ENCODE measurements around the gene SERPINH1. TPM values are rescaled to one million over a fixed set of nuclear protein-coding genes. Genes with fewer than 3 reads are reported as not detected.
A peak's percentile ranks its signal among the peaks of the same experiment; 100 is the strongest.

SERPINH1 gene
- total and polyA plus RNA-seq, 12 donors, result 93.6 to 529 (median 167) TPM

DNA sequence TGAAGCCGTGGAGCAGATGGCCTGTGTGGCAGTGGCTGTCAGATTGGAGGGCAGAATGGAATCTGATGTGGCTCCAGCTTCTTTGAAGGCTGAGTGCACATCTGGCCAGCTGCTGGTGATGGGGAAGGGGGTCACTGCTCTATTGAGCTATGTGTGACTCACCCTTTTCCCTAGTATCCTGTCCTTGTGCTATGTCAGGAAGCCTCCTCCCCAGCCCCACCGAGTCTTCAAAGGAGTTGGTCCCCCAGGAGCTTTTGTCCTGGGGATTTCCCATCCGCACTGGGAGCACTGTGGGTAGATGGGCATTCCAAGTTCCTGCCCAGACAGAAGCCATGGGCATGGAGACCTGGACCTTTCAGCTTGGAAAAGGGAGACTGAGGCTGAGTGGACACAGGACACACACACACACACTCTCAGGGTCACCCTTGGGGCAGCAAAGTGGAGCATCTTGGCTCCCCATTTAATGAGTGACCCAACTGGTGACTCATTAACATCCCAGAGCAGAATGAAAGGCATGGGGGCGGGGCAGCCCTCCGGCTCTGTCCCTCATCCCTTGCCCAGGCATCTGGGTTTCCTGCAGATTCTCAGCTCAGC lies 3.3 kb downstream of the SERPINH1 start:
- Histone ChIP-seq H3K4me3 (peak overlapping the region in 1 of 4 donors; percentile 83), H3K4me1 (replicated peaks in 1 of 2) (peaks cover 40 to 50% of the 10 kb centered on the region in 2 donors), H3K27me3 (no peaks in the 10 kb centered on the region), H3K36me3 (replicated peaks in 1 of 2) (peaks cover 0 to 43% of the 10 kb centered on the region in 2 donors), H3K27ac (peak overlapping the region in 4 of 5 donors; percentile 96 to 100 (median 99)), H3K9me3 (replicated peaks in 1 of 3) (no peaks in the 10 kb centered on the region)
- no peak for TF ChIP-seq POLR2A (IDR thresholded peaks at IDR 0.05)
- TF ChIP-seq, protein P1, sequence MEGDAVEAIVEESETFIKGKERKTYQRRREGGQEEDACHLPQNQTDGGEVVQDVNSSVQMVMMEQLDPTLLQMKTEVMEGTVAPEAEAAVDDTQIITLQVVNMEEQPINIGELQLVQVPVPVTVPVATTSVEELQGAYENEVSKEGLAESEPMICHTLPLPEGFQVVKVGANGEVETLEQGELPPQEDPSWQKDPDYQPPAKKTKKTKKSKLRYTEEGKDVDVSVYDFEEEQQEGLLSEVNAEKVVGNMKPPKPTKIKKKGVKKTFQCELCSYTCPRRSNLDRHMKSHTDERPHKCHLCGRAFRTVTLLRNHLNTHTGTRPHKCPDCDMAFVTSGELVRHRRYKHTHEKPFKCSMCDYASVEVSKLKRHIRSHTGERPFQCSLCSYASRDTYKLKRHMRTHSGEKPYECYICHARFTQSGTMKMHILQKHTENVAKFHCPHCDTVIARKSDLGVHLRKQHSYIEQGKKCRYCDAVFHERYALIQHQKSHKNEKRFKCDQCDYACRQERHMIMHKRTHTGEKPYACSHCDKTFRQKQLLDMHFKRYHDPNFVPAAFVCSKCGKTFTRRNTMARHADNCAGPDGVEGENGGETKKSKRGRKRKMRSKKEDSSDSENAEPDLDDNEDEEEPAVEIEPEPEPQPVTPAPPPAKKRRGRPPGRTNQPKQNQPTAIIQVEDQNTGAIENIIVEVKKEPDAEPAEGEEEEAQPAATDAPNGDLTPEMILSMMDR (IDR thresholded peaks at IDR 0.05), result no peak
- intact Hi-C loops (cut with DNase I), result no loop called here
- 25 to 39% (median 28%) methylated on average over 3 to 5 of the region's 5 CpGs for WGBS, 4 donors
- peak; percentile 77 to 93 (median 91) for DNase-seq

DNA sequence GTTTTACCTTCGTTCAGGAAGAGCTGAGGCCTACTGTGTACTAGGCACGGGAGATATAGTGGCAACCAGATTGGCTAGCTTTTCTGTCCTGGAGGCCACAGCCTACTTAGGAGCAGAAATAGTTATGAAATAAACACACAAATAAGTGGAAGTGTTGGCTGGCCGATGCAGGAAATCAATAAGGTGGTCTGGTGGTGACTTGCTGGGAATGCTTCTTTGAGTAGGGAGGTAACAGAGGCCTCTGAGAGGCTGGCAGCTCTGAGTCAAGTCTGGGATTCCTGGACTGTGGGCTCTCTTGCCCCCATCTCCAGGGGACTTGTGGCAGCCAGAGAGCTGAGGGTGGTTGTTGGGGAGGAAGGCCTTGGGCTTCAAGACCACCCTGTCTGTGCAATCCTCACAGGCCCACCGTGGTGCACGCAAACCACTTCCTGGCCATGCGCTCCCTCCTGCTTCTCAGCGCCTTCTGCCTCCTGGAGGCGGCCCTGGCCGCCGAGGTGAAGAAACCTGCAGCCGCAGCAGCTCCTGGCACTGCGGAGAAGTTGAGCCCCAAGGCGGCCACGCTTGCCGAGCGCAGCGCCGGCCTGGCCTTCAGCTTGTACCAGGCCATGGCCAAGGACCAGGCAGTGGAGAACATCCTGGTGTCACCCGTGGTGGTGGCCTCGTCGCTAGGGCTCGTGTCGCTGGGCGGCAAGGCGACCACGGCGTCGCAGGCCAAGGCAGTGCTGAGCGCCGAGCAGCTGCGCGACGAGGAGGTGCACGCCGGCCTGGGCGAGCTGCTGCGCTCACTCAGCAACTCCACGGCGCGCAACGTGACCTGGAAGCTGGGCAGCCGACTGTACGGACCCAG lies 4.1 kb downstream of the SERPINH1 start:
- peaks cover 40 to 50% of the 10 kb centered on the region in 2 donors for H3K4me1 ChIP-seq (replicated peaks in 1 of 2)
- no peak overlapping the region for H3K4me3 ChIP-seq
- H3K36me3 ChIP-seq (replicated peaks in 1 of 2), result peaks cover 0 to 51% of the 10 kb centered on the region in 2 donors

DNA sequence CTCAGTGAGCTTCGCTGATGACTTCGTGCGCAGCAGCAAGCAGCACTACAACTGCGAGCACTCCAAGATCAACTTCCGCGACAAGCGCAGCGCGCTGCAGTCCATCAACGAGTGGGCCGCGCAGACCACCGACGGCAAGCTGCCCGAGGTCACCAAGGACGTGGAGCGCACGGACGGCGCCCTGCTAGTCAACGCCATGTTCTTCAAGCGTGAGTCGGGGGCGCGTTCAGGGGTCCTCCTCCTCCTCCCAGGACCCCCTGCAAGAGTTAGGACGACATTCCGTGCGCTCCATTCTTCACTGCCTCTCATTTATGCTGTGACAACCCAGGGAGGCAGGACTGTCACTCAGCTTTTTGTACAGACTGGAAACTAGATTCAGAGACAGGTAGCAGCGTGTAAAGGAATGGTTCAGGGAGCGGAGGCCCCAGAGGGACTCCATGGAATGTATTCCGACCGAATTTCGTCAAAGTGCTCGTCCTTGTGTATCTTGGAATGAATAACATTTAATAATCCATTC lies 4.8 kb downstream of the SERPINH1 start:
- peaks cover 37 to 50% of the 10 kb centered on the region in 2 donors for H3K4me1 ChIP-seq (replicated peaks in 1 of 2)
- no peaks in the 10 kb centered on the region for H3K27me3 ChIP-seq
- no peak for TF ChIP-seq POLR2A (IDR thresholded peaks at IDR 0.05)
- TF ChIP-seq, protein P1 (IDR thresholded peaks at IDR 0.05), result no peak
- intact Hi-C loops (cut with DNase I), result no loop called here
- no peak overlapping the region for H3K4me3 ChIP-seq
- peaks cover 0 to 58% of the 10 kb centered on the region in 2 donors for H3K36me3 ChIP-seq (replicated peaks in 1 of 2)
- H3K27ac ChIP-seq, result peak overlapping the region in 1 of 5 donors; percentile 99
- 85 to 92% (median 87%) methylated on average over 18 to 34 of the region's 34 CpGs for WGBS, 4 donors
- H3K9me3 ChIP-seq (replicated peaks in 1 of 3), result no peaks in the 10 kb centered on the region
- peak in 1 of 7 donors; percentile 12 for DNase-seq

More for the DNA sequence above, 4.1 kb downstream of the SERPINH1 start:
- WGBS, 4 donors, result 18 to 72% (median 64%) methylated on average over 3 to 43 of the region's 43 CpGs
- intact Hi-C loops (cut with DNase I), result no loop called here
- Histone ChIP-seq H3K27ac (peak overlapping the region in 4 of 5 donors; percentile 7 to 100 (median 99)), H3K27me3 (no peaks in the 10 kb centered on the region), H3K9me3 (replicated peaks in 1 of 3) (no peaks in the 10 kb centered on the region)
- no peak for TF ChIP-seq POLR2A (IDR thresholded peaks at IDR 0.05)
- TF ChIP-seq, protein P1 (IDR thresholded peaks at IDR 0.05), result no peak
- peak in 1 of 7 donors; percentile 16 for DNase-seq

DNA sequence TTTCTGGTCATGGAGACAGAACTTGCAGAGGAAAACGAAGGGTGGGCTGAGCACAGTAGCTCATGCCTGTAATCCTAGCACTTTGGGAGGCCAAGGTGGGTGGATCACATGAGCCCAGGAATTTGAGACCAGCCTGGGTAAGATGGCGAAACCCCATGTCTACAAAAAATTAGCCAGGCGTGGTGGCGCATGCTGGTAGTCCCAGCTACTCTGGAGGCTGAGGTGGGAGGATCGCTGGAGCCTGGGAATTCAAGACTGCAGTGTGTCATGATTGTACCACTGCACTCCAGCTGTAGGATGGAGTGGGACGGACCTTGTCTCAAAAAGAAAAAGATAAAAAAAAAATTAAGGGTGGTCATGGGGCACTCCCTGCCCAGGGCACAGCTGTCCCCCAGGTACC lies 5.9 kb downstream of the SERPINH1 start:
- Histone ChIP-seq H3K36me3 (replicated peaks in 1 of 2) (peaks cover 0 to 69% of the 10 kb centered on the region in 2 donors), H3K9me3 (replicated peaks in 1 of 3) (no peaks in the 10 kb centered on the region), H3K27me3 (no peaks in the 10 kb centered on the region), H3K4me1 (replicated peaks in 1 of 2) (peaks cover 37 to 50% of the 10 kb centered on the region in 2 donors), H3K4me3 (no peak overlapping the region), H3K27ac (peak overlapping the region in 1 of 5 donors; percentile 13)
- 86 to 96% (median 88%) methylated on average over 6 of the region's 6 CpGs for WGBS, 4 donors
- DNase-seq, result no peak
- TF ChIP-seq, protein P1 (IDR thresholded peaks at IDR 0.05), result no peak
- no peak for TF ChIP-seq POLR2A (IDR thresholded peaks at IDR 0.05)
- intact Hi-C loops (cut with DNase I), result no loop called here
